H1 (cell line): ENCODE measurements around the gene ANKDD1A. TPM values are rescaled to one million over a fixed set of nuclear protein-coding genes. Genes with fewer than 3 reads are reported as not detected.
A peak's percentile ranks its signal among the peaks of the same experiment; 100 is the strongest.

ENCODE experiments used
- CTBP2 ChIP-seq: IDR thresholded peaks from 2 replicates; pipeline ENCODE4 v1.7.0; 2011; ENCODE audit warnings: borderline replicate concordance, mild to moderate bottlenecking, moderate library complexity, mixed read lengths, low read length; ENCODE audit not compliant: insufficient read depth, insufficient read length
- GABPA ChIP-seq: IDR thresholded peaks from 2 replicates; pipeline ENCODE4 v1.6.1; 2011; ENCODE audit warnings: mild to moderate bottlenecking, low read length, moderate library complexity, borderline replicate concordance; ENCODE audit not compliant: insufficient read depth
- RNF2 ChIP-seq: fragments of 200-900, 300-1000 bp; sonication (generic); IDR thresholded peaks from 2 replicates; pipeline ENCODE4 v1.7.1; 2016; ENCODE audit warnings: borderline replicate concordance, low read depth, mild to moderate bottlenecking, antibody characterized with exemption, low read length; ENCODE audit not compliant: poor library complexity, severe bottlenecking; ENCODE audit errors: missing control alignments
- TAF7 ChIP-seq: optimal IDR thresholded peaks from 2 replicates; pipeline ENCODE3; 2011; ENCODE audit warnings: low read depth, mild to moderate bottlenecking, inconsistent platforms, low read length, moderate library complexity, borderline replicate concordance
- TCF12 ChIP-seq: IDR thresholded peaks from 2 replicates; pipeline ENCODE4 v1.6.1; 2011; ENCODE audit warnings: low read depth, mild to moderate bottlenecking, low read length
- polyA plus RNA-seq, 7 experiments: library from polyadenylated mRNA; depleted of rRNA in 3 of 7; stranded (reverse) in 5 of 7; unstranded in 2 of 7; fragments of >200 nt in 5 of 7; fragments of 200-250 nt in 2 of 7; gene quantifications; 1 replicate in 5 of 7; 2 replicates in 1 of 7; 4 replicates in 1 of 7; pipeline versions ENCODE4 v1.2.1 to v1.2.3, GENCODE V29; 2011 to 2013; ENCODE audit warnings: missing spikeins in 2 of 7, mixed read lengths in 2 of 7
- total RNA-seq: library from RNA; stranded (reverse); fragmentation: NEBNext Ultra II Directional; extraction: Animal tissue kit (Norgen Biotek cat#: 25700); gene quantifications from 2 replicates; pipeline ENCODE4 v1.2.1, GENCODE V29; 2021
- TF ChIP-seq, protein P1 (sequence below): IDR thresholded peaks from 2 replicates; pipeline ENCODE4 v1.6.1; 2012; ENCODE audit warnings: inconsistent platforms
- TF ChIP-seq, protein P2 (sequence below): IDR thresholded peaks from 2 replicates; pipeline ENCODE4 v1.6.1; 2012; ENCODE audit warnings: inconsistent platforms
- TF ChIP-seq, protein P3 (sequence below): fragments of 300-600 bp; sonication (generic); IDR thresholded peaks from 2 replicates; pipeline ENCODE4 v1.7.1; 2012; ENCODE audit warnings: low read length, moderate library complexity, mild to moderate bottlenecking, inconsistent platforms; ENCODE audit not compliant: insufficient replicate concordance

ANKDD1A gene
- total and polyA plus RNA-seq, 2 of the 8 experiments (the other 6 are each of a cell fraction or from before 2014, with no cell fraction given), result 4.1 to 5.0 TPM

DNA sequence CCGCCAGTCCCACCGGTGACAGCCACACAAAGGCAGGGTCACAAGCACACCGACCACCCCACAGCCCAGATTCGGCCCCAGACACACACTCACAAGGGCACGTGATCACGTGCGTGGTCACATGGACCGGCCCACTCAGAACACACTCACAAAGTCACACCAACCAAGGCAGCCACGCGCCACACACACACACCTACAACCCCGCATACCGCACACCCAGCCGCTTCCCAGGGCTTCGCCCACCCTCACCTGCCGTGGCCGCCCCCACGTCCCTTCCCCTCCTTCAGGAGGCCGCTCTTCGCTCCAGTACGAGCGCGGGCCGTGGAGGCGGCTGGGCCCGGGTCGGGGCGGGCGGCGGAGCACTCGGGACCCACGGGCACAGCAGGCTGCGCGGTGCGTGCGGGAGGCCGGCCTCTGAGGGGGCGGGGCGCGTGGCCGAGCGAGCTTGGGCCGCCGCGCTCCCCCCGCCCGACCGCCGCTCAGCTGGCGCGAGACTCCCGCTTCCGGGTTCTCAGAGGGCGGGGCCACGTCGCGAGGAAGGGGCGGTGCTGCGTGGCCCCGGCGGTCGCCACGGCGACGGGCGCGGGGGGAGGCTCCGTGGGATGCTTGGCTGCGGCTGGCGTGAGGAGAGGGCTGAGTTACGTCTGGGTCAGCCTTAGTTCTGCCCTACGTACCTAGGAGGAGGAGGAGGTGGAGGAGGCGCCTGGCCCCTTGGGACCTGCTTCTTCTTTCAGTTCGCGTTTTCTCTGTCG, 77.9 kb downstream of the ANKDD1A start, which contains the start of gene SPG21 (continued):
- TF ChIP-seq, protein P1, sequence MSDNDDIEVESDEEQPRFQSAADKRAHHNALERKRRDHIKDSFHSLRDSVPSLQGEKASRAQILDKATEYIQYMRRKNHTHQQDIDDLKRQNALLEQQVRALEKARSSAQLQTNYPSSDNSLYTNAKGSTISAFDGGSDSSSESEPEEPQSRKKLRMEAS, result peak; percentile 53; the same call in 1 of the 2 replicates
- TF ChIP-seq, protein P2, sequence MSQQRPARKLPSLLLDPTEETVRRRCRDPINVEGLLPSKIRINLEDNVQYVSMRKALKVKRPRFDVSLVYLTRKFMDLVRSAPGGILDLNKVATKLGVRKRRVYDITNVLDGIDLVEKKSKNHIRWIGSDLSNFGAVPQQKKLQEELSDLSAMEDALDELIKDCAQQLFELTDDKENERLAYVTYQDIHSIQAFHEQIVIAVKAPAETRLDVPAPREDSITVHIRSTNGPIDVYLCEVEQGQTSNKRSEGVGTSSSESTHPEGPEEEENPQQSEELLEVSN, result no peak
- TF ChIP-seq GABPA, result no peak
- TF ChIP-seq, protein P3, sequence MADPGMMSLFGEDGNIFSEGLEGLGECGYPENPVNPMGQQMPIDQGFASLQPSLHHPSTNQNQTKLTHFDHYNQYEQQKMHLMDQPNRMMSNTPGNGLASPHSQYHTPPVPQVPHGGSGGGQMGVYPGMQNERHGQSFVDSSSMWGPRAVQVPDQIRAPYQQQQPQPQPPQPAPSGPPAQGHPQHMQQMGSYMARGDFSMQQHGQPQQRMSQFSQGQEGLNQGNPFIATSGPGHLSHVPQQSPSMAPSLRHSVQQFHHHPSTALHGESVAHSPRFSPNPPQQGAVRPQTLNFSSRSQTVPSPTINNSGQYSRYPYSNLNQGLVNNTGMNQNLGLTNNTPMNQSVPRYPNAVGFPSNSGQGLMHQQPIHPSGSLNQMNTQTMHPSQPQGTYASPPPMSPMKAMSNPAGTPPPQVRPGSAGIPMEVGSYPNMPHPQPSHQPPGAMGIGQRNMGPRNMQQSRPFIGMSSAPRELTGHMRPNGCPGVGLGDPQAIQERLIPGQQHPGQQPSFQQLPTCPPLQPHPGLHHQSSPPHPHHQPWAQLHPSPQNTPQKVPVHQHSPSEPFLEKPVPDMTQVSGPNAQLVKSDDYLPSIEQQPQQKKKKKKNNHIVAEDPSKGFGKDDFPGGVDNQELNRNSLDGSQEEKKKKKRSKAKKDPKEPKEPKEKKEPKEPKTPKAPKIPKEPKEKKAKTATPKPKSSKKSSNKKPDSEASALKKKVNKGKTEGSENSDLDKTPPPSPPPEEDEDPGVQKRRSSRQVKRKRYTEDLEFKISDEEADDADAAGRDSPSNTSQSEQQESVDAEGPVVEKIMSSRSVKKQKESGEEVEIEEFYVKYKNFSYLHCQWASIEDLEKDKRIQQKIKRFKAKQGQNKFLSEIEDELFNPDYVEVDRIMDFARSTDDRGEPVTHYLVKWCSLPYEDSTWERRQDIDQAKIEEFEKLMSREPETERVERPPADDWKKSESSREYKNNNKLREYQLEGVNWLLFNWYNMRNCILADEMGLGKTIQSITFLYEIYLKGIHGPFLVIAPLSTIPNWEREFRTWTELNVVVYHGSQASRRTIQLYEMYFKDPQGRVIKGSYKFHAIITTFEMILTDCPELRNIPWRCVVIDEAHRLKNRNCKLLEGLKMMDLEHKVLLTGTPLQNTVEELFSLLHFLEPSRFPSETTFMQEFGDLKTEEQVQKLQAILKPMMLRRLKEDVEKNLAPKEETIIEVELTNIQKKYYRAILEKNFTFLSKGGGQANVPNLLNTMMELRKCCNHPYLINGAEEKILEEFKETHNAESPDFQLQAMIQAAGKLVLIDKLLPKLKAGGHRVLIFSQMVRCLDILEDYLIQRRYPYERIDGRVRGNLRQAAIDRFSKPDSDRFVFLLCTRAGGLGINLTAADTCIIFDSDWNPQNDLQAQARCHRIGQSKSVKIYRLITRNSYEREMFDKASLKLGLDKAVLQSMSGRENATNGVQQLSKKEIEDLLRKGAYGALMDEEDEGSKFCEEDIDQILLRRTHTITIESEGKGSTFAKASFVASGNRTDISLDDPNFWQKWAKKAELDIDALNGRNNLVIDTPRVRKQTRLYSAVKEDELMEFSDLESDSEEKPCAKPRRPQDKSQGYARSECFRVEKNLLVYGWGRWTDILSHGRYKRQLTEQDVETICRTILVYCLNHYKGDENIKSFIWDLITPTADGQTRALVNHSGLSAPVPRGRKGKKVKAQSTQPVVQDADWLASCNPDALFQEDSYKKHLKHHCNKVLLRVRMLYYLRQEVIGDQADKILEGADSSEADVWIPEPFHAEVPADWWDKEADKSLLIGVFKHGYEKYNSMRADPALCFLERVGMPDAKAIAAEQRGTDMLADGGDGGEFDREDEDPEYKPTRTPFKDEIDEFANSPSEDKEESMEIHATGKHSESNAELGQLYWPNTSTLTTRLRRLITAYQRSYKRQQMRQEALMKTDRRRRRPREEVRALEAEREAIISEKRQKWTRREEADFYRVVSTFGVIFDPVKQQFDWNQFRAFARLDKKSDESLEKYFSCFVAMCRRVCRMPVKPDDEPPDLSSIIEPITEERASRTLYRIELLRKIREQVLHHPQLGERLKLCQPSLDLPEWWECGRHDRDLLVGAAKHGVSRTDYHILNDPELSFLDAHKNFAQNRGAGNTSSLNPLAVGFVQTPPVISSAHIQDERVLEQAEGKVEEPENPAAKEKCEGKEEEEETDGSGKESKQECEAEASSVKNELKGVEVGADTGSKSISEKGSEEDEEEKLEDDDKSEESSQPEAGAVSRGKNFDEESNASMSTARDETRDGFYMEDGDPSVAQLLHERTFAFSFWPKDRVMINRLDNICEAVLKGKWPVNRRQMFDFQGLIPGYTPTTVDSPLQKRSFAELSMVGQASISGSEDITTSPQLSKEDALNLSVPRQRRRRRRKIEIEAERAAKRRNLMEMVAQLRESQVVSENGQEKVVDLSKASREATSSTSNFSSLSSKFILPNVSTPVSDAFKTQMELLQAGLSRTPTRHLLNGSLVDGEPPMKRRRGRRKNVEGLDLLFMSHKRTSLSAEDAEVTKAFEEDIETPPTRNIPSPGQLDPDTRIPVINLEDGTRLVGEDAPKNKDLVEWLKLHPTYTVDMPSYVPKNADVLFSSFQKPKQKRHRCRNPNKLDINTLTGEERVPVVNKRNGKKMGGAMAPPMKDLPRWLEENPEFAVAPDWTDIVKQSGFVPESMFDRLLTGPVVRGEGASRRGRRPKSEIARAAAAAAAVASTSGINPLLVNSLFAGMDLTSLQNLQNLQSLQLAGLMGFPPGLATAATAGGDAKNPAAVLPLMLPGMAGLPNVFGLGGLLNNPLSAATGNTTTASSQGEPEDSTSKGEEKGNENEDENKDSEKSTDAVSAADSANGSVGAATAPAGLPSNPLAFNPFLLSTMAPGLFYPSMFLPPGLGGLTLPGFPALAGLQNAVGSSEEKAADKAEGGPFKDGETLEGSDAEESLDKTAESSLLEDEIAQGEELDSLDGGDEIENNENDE, result no peak
- no peak for TF ChIP-seq TAF7
- no peak for TF ChIP-seq CTBP2
- no peak for TF ChIP-seq RNF2
- TF ChIP-seq TCF12, result no peak
